Brain microvascular endothelial cell (primary cell): ENCODE measurements around the gene CFAP97.

ENCODE experiments used
- DNase-seq: peaks from one replicate; pipeline ENCODE4 v3.0.0-alpha.2; 2020
- H3K27ac ChIP-seq: fragments of 250-450 bp; sonication (Bioruptor Pico); 2 replicates; pipeline ENCODE4 v1.5.1; 2020; ENCODE audit warnings: mild to moderate bottlenecking, moderate library complexity
- H3K27me3 ChIP-seq: fragments of 250-450 bp; sonication (Bioruptor Pico); replicated peaks from 2 replicates; pipeline ENCODE4 v1.5.1; 2020; ENCODE audit warnings: mild to moderate bottlenecking
- H3K36me3 ChIP-seq: fragments of 250-450 bp; sonication (Bioruptor Pico); replicated peaks from 2 replicates; pipeline ENCODE4 v1.5.1; 2020; ENCODE audit warnings: mild to moderate bottlenecking
- H3K4me3 ChIP-seq: 2 replicates; pipeline ENCODE4 v1.5.1; 2011; ENCODE audit warnings: low read depth, mild to moderate bottlenecking, control low read depth, low read length, moderate library complexity
- in situ Hi-C: cut with HindIII; loops from 2 replicates; pipeline ENCODE4 v1.10.0; 2017; ENCODE audit warnings: low sequenced_read_pairs, low pct_ligation_motif_present
- TF ChIP-seq, protein P1 (sequence below): IDR thresholded peaks from 2 replicates; pipeline ENCODE4 v1.5.1; 2011; ENCODE audit warnings: low read depth, mild to moderate bottlenecking, moderate library complexity, low read length, control low read depth, inconsistent platforms; ENCODE audit errors: missing control alignments

The CFAP97 gene

DNA sequence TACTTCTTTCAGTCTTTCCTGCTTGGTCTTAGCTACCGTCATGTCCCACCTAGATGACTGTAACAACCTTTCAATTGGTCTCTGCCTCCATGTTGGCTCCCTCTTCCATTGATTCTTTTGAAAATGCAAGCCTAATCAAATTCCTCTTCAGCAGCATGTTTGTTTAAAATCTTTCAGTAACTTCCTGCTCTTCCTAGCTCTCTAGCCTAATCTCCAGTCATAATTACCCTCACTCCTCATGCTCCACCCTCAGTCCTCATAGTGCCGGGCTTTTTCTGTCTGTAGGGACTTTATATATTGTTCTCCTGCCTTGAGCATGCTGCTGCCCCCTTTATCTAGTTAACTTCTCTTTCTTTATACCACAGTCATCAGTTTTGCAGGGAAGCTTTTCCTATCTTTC lies 17.7 kb upstream of the CFAP97 start:
- Histone ChIP-seq H3K36me3 (no peaks in the 10 kb centered on the region), H3K27ac (no peak overlapping the region), H3K4me3 (no peak overlapping the region), H3K27me3 (no peaks in the 10 kb centered on the region)
- DNase-seq = no peak
- TF ChIP-seq, protein P1, sequence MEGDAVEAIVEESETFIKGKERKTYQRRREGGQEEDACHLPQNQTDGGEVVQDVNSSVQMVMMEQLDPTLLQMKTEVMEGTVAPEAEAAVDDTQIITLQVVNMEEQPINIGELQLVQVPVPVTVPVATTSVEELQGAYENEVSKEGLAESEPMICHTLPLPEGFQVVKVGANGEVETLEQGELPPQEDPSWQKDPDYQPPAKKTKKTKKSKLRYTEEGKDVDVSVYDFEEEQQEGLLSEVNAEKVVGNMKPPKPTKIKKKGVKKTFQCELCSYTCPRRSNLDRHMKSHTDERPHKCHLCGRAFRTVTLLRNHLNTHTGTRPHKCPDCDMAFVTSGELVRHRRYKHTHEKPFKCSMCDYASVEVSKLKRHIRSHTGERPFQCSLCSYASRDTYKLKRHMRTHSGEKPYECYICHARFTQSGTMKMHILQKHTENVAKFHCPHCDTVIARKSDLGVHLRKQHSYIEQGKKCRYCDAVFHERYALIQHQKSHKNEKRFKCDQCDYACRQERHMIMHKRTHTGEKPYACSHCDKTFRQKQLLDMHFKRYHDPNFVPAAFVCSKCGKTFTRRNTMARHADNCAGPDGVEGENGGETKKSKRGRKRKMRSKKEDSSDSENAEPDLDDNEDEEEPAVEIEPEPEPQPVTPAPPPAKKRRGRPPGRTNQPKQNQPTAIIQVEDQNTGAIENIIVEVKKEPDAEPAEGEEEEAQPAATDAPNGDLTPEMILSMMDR = no peak
- in situ Hi-C loops = no loop called here

DNA sequence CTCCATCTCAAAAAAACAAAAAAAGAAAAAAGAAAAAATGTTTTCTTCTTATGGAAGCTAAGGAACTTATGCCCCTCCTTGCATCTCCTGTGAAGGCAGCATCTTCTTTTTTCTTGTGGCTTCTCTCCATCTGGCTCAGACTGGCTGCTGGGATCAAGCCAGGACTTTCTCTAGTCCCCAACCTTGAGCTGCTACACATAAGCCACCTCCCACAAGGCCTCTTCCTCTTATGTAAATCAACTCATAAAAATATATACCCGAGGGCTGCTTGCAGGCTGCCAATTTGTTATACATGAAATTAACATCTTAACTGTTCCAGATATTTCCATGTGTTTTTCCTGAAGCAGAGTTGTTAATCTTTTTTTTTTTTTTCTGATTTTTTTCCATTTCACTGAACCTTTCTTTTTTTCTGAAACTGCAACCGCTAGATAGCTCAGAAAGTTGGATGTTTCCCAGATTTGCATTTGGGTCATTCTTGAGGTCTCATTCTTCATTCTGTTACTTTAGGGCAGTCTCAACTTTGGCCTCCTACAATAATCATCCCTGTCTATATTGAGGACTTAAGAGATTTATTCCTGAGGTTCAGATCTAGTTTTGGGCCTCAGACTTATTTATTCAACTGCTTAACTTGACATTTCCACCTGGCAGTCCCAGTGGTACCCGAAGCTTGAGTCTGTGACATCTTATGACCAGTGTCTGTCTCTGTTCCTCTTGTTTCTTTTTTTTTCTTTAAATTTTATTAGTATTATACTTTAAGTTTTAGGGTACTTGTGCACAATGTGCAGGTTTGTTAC lies 15.9 kb upstream of the CFAP97 start:
- no peaks in the 10 kb centered on the region for H3K36me3 ChIP-seq
- peak; percentile 44 for DNase-seq
- no peak overlapping the region for H3K27ac ChIP-seq
- in situ Hi-C loops = no loop called here
- H3K27me3 ChIP-seq = no peaks in the 10 kb centered on the region
- TF ChIP-seq, protein P1 = no peak
- H3K4me3 ChIP-seq = no peak overlapping the region

DNA sequence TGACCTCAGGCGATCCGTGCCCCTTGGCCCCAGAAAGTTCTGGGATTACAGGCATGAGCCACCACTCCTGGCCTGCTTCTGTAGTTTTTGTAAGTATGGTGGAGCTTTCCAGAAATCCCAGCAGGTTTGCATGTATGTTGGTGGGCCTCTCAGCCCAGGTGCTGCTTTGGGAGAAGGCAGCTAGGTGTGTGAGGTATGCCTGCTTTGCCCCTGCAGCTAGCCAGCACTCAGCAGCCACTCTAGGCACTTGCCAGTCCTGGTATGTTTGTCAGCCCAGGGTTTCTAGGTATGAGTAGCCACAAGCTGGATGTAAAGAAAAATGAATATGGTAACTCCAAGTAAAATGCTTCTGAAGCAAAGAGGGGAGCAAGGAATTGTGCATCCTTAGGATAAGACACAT lies 14.5 kb upstream of the CFAP97 start:
- Histone ChIP-seq H3K4me3 (no peak overlapping the region), H3K27ac (no peak overlapping the region), H3K36me3 (no peaks in the 10 kb centered on the region), H3K27me3 (no peaks in the 10 kb centered on the region)
- DNase-seq = no peak
- TF ChIP-seq, protein P1 = no peak
- in situ Hi-C loops = no loop called here

DNA sequence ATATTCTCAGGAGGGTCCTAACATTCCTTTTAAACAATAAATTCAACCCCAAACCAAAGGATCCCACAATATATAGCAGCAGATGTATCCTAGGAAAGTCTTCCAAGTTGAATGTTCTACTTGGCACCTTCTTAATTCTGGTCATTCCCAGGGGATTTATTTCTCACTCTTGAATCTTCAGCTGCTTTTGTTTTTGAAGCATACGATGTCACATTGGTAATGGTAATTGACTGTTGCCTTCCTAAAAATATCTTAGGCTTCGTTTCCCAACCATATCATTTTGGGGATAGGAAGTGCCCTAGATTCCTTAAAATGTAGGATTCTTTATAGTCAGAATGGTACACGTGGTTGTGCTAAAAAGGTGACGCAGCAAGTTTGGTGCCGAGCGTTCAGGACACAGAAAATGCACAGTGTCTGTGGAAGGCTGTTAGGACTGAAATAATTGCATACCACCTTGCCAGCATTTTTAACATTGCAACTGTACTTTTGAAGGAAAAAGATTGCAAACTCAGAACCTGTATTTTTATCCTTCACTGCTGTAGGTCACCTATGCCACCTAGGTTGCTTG lies 13.7 kb upstream of the CFAP97 start:
- Histone ChIP-seq H3K36me3 (no peaks in the 10 kb centered on the region), H3K27me3 (no peaks in the 10 kb centered on the region), H3K27ac (no peak overlapping the region), H3K4me3 (no peak overlapping the region)
- TF ChIP-seq, protein P1 = no peak
- in situ Hi-C loops = no loop called here
- DNase-seq = no peak

DNA sequence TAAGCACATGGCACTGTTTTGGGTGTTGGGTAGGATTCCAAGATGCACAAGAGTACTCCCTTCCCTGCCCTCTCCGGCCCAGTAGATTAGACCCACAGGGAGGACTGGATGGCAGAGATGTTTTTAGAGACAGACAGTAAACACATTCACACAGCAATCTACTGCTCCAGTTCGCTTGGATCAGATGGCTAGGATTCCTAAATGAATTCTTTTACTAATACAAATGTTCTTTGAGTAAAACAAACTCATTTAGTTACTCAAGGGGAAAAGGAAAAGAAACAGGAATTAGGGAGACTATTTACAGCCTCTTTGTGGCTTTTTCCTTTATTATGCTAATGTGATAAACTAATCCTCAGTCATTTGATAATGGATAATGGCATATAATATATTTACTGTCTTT lies 11.5 kb upstream of the CFAP97 start:
- in situ Hi-C loops = no loop called here
- H3K27ac ChIP-seq = no peak overlapping the region
- H3K27me3 ChIP-seq = no peaks in the 10 kb centered on the region
- TF ChIP-seq, protein P1 = no peak
- H3K4me3 ChIP-seq = no peak overlapping the region
- no peaks in the 10 kb centered on the region for H3K36me3 ChIP-seq
- DNase-seq = no peak
